HepG2 (cell line): ENCODE data around the gene ADORA3. TPM values are rescaled to one million over a fixed set of nuclear protein-coding genes. Genes with fewer than 3 reads are reported as not detected.

Experiments
- ATAC-seq: fragments of 200-7000 bp; cut with Tn5 transposase; 3 replicates; pipeline ENCODE4 v1.9.1; 2020; ENCODE audit warnings: mild to moderate bottlenecking, moderate library complexity
- BruUV-seq: library from RNA; stranded (reverse); fragments of 400-500 nt; replicated peaks from 2 replicates; lab custom pipeline; 2021; lab: Mats Ljungman, UMichigan
- CTCF ChIA-PET: fragments of 300-600 bp; formaldehyde crosslinking; extraction: SDS; loops from one replicate; lab custom pipeline; 2021; ENCODE audit warnings: low total read pairs, inconsistent platforms, low intra/inter-chr PET ratio; lab: Yijun Ruan, JAX
- POLR2A ChIA-PET: fragments of 350-600 bp; sonication (Branson Sonifier 250); formaldehyde crosslinking; loops from one replicate; lab custom pipeline; 2020; ENCODE audit warnings: antibody characterized with exemption, inconsistent platforms; lab: Yijun Ruan, JAX
- DNase-seq: peaks from one replicate; pipeline ENCODE4 v3.0.0-alpha.2; 2015; ENCODE audit warnings: low spot score
- FAIRE-seq: peaks from 3 replicates; lab custom pipeline; 2011; peaks lifted over from hg19 to GRCh38; lab: Jason Lieb, UNC
- H2AFZ ChIP-seq: one replicate; pipeline ENCODE4 v1.6.1; 2011; ENCODE audit warnings: low read length, inconsistent platforms
- H3K27ac ChIP-seq: fragments of 300-600 bp; 3 replicates; pipeline ENCODE4 v1.8.0; 2011; ENCODE audit warnings: mixed run types, mild to moderate bottlenecking, mixed read lengths, low read length, inconsistent platforms; ENCODE audit not compliant: insufficient read depth; ENCODE audit errors: extremely low read length
- H3K27me3 ChIP-seq, 2 experiments: fragments of 200-600 bp in 1 of 2; 2 replicates in 1 of 2; 3 replicates in 1 of 2; pipeline versions ENCODE4 v1.6.0 to v1.8.0; 2011; ENCODE audit warnings: low read length in 2 of 2, mild to moderate bottlenecking in 2 of 2, moderate library complexity in 2 of 2, inconsistent platforms in 1 of 2; ENCODE audit not compliant: insufficient read depth in 2 of 2, control insufficient read depth in 1 of 2
- H3K36me3 ChIP-seq, 2 experiments: fragments of 200-600 bp in 1 of 2; replicated peaks in 1 of 2; 2 replicates in 1 of 2; 3 replicates in 1 of 2; pipeline versions ENCODE4 v1.5.1 to v1.8.0; 2011; ENCODE audit warnings: low read length in 2 of 2, inconsistent platforms in 1 of 2; ENCODE audit not compliant: insufficient read depth in 2 of 2, control insufficient read depth in 1 of 2
- H3K4me1 ChIP-seq: 2 replicates; pipeline ENCODE4 v1.5.1; 2012; ENCODE audit warnings: low read length, inconsistent platforms; ENCODE audit not compliant: insufficient read depth
- H3K4me2 ChIP-seq: 2 replicates; pipeline ENCODE4 v1.6.0; 2011; ENCODE audit warnings: low read depth, low read length, inconsistent platforms
- H3K4me3 ChIP-seq, 3 experiments: fragments of 200-600 bp in 1 of 3; sonication (generic), shearing (Covaris generic) in 1 of 3; replicated peaks in 1 of 3; 2 replicates each; pipeline ENCODE4 v1.5.1; 2011 to 2016; ENCODE audit warnings: low read length in 3 of 3, inconsistent platforms in 2 of 3, low read depth in 2 of 3, mild to moderate bottlenecking in 2 of 3, control low read depth in 1 of 3, mixed read lengths in 1 of 3; ENCODE audit not compliant: insufficient read depth in 1 of 3
- H3K79me2 ChIP-seq: one replicate; pipeline ENCODE4 v1.6.1; 2011; ENCODE audit warnings: low read length, inconsistent platforms; ENCODE audit not compliant: insufficient read depth
- H3K9ac ChIP-seq: 2 replicates; pipeline ENCODE4 v1.6.0; 2011; ENCODE audit warnings: mild to moderate bottlenecking, low read depth, low read length, inconsistent platforms; ENCODE audit not compliant: insufficient read depth
- H3K9me3 ChIP-seq: 2 replicates; pipeline ENCODE4 v1.5.1; 2012; ENCODE audit warnings: mild to moderate bottlenecking, low read length
- H4K20me1 ChIP-seq: 2 replicates; pipeline ENCODE4 v1.6.0; 2011; ENCODE audit warnings: inconsistent platforms, mild to moderate bottlenecking, low read length, moderate library complexity; ENCODE audit not compliant: insufficient read depth
- KDM5A ChIP-seq: fragments of 200-600 bp; sonication (generic); IDR thresholded peaks from 2 replicates; pipeline ENCODE4 v1.7.0; 2018; ENCODE audit warnings: antibody characterized with exemption, mild to moderate bottlenecking, low read length, borderline replicate concordance
- WGBS: methylation state at CpG from one replicate; pipeline ENCODE4 v1.1.6; 2017; ENCODE audit warnings: low lambda C conversion rate; 5-methylcytosine and 5-hydroxymethylcytosine counted together
- in situ Hi-C: cut with HindIII; loops from 2 replicates; pipeline ENCODE4 v1.10.0; 2017; ENCODE audit warnings: low pct_unique_long_range_greater_than_20kb; ENCODE audit not compliant: extremely low pct_ligation_motif_present
- intact Hi-C: fragments of 100-400 bp; cut with micrococcal nuclease; formaldehyde crosslinking; loops from one replicate; pipeline ENCODE4 v1.10.0; 2022; ENCODE audit not compliant: unreplicated experiment
- polyA plus RNA-seq, 8 experiments: library from polyadenylated mRNA; depleted of rRNA in 3 of 8; stranded (reverse) in 7 of 8; unstranded in 1 of 8; fragments of >200 nt; fragmentation: Illumina TruSeq in 4 of 8; extraction: Trizol in 4 of 8; gene quantifications; 2 replicates each; pipeline versions ENCODE4 v1.2.1 to v1.2.3, GENCODE V29; 2011 to 2016; ENCODE audit warnings: low read depth in 4 of 8, missing spikeins in 1 of 8, mixed read lengths in 1 of 8; ENCODE audit not compliant: insufficient read depth in 1 of 8
- total RNA-seq, 5 experiments: library from RNA; depleted of rRNA; stranded (reverse); fragments of >200 nt; fragmentation: Illumina TruSeq; extraction: Trizol; gene quantifications; 2 replicates each; pipeline ENCODE4 v1.2.3, GENCODE V29; 2016; ENCODE audit warnings: low read depth in 1 of 5
- TF ChIP-seq, protein P1 (sequence below): sonication (generic); formaldehyde crosslinking; IDR thresholded peaks from 2 replicates; pipeline ENCODE4 v1.8.1; 2023; ENCODE audit warnings: missing genetic modification reagents, inconsistent platforms, borderline replicate concordance
- TF ChIP-seq, protein P2 (sequence below): sonication (generic); formaldehyde crosslinking; IDR thresholded peaks from 2 replicates; pipeline ENCODE4 v1.4.0; 2020; ENCODE audit warnings: low read depth, mild to moderate bottlenecking, missing genetic modification reagents
- TF ChIP-seq, protein P3 (sequence below): sonication (generic); formaldehyde crosslinking; IDR thresholded peaks from 2 replicates; pipeline ENCODE4 v1.8.1; 2023; ENCODE audit warnings: mild to moderate bottlenecking, missing genetic modification reagents

The ADORA3 gene
- total and polyA plus RNA-seq, 2 of the 13 experiments (the other 11 are each of a cell fraction or from before 2014, with no cell fraction given) = not detected

DNA sequence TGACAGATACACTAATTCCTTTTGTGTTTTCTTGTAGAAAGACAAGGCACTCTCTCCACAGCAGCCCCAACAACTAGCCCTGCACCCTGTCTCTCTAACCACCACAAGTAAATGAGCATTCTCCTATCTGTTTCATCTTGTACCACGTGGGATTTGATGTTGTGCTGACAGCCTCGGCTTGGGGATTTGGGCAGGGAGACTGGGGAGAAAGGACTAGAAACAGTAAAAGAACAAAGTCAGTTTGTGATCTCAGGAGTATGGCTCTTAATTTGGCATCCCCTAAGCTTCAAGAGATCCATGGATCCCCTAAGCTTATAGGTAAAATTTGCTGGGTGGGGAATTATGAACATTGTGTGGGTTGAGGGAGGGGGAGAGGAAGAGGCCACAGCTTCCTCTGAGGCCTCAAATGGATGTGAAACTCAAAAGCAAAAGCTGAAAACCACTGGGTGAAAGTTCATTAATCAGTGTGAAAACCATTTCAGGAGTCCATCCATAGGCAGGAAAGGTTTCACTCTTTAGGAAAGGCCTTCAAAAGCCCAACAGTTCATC lies 26.6 kb downstream of the ADORA3 start:
- intact Hi-C loops = no loop called here
- ChIA-PET POLR2A (no interaction called here), CTCF (no interaction called here)
- BruUV-seq = no TSS peak
- ATAC-seq (no peak), DNase-seq (no peak), FAIRE-seq (no peak)
- no peak overlapping the region for H3K4me3 ChIP-seq
- no peak overlapping the region for H3K4me2 ChIP-seq
- 52% methylated on average over 2 of the region's 2 CpGs for WGBS
- H3K79me2 ChIP-seq = no peaks in the 10 kb centered on the region
- no peaks in the 10 kb centered on the region for H3K27me3 ChIP-seq
- in situ Hi-C loops = no loop called here
- H3K36me3 ChIP-seq = no peaks in the 10 kb centered on the region
- H3K9ac ChIP-seq = no peak overlapping the region
- H4K20me1 ChIP-seq = no peaks in the 10 kb centered on the region
- peaks cover 13% of the 10 kb centered on the region for H3K4me1 ChIP-seq
- TF ChIP-seq, protein P1, sequence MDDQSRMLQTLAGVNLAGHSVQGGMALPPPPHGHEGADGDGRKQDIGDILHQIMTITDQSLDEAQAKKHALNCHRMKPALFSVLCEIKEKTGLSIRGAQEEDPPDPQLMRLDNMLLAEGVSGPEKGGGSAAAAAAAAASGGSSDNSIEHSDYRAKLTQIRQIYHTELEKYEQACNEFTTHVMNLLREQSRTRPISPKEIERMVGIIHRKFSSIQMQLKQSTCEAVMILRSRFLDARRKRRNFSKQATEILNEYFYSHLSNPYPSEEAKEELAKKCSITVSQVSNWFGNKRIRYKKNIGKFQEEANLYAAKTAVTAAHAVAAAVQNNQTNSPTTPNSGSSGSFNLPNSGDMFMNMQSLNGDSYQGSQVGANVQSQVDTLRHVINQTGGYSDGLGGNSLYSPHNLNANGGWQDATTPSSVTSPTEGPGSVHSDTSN (CRISPR knock-in tag) = no peak
- TF ChIP-seq KDM5A = no peak
- TF ChIP-seq, protein P2, sequence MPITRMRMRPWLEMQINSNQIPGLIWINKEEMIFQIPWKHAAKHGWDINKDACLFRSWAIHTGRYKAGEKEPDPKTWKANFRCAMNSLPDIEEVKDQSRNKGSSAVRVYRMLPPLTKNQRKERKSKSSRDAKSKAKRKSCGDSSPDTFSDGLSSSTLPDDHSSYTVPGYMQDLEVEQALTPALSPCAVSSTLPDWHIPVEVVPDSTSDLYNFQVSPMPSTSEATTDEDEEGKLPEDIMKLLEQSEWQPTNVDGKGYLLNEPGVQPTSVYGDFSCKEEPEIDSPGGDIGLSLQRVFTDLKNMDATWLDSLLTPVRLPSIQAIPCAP = no peak
- TF ChIP-seq, protein P3, sequence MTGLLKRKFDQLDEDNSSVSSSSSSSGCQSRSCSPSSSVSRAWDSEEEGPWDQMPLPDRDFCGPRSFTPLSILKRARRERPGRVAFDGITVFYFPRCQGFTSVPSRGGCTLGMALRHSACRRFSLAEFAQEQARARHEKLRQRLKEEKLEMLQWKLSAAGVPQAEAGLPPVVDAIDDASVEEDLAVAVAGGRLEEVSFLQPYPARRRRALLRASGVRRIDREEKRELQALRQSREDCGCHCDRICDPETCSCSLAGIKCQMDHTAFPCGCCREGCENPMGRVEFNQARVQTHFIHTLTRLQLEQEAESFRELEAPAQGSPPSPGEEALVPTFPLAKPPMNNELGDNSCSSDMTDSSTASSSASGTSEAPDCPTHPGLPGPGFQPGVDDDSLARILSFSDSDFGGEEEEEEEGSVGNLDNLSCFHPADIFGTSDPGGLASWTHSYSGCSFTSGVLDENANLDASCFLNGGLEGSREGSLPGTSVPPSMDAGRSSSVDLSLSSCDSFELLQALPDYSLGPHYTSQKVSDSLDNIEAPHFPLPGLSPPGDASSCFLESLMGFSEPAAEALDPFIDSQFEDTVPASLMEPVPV (CRISPR knock-in tag) = no peak
- no peak overlapping the region for H3K27ac ChIP-seq
- H3K9me3 ChIP-seq = no peaks in the 10 kb centered on the region
- H2AFZ ChIP-seq = no peak overlapping the region
